ENCODE results near the gene GRHPR.

GRCh38 chr9:37453827-37454226 is 31.3 kb downstream of the GRHPR start:
- TF ChIP-seq POLR2A (IDR thresholded peaks at IDR 0.05), result no peak
- no peak for TF ChIP-seq CTCF (IDR thresholded peaks at IDR 0.05)

All from right lobe of liver (tissue), 4 donors.